GM19238 (cell line): Measurements from ENCODE around the gene MB21D2.

Experiments
- DNase-seq: peaks from one replicate; pipeline ENCODE4 v3.0.0; 2011; ENCODE audit warnings: low spot score; ENCODE audit not compliant: insufficient read length

Gene MB21D2

GRCh38 chr3:192923731-192924130 lies 6.1 kb upstream of the MB21D2 start:
- DNase-seq = no peak

- no peak for DNase-seq
Observed at GRCh38 chr3:192921793-192922192, 4.1 kb upstream of the MB21D2 start.

GRCh38 chr3:192920411-192920810 lies 2.8 kb upstream of the MB21D2 start:
- no peak for DNase-seq

- no peak for DNase-seq
Observed at GRCh38 chr3:192919901-192920300, 2.2 kb upstream of the MB21D2 start.

- DNase-seq = no peak
Observed at GRCh38 chr3:192918275-192918588, 576 bp upstream of the MB21D2 start.

GRCh38 chr3:192917028-192917403 lies 640 bp downstream of the MB21D2 start:
- no peak for DNase-seq

GRCh38 chr3:192916371-192917027 lies 1.2 kb downstream of the MB21D2 start:
- DNase-seq = no peak

GRCh38 chr3:192915722-192916121 lies 1.9 kb downstream of the MB21D2 start:
- no peak for DNase-seq

GRCh38 chr3:192915304-192915703 lies 2.4 kb downstream of the MB21D2 start:
- DNase-seq = no peak

- DNase-seq = no peak
Observed at GRCh38 chr3:192914848-192915247, 2.8 kb downstream of the MB21D2 start.

- no peak for DNase-seq
Observed at GRCh38 chr3:192913540-192913939, 4.1 kb downstream of the MB21D2 start.

GRCh38 chr3:192911293-192911692 lies 6.4 kb downstream of the MB21D2 start:
- DNase-seq = no peak

- DNase-seq = no peak
Observed at GRCh38 chr3:192907784-192908183, 9.9 kb downstream of the MB21D2 start.

- no peak for DNase-seq
Observed at GRCh38 chr3:192906940-192907339, 10.7 kb downstream of the MB21D2 start.

- no peak for DNase-seq
Observed at GRCh38 chr3:192905980-192906678, 11.5 kb downstream of the MB21D2 start.

GRCh38 chr3:192904632-192905289 lies 12.9 kb downstream of the MB21D2 start:
- DNase-seq = no peak

GRCh38 chr3:192902549-192902948 lies 15.1 kb downstream of the MB21D2 start:
- no peak for DNase-seq

- no peak for DNase-seq
Observed at GRCh38 chr3:192901435-192901834, 16.2 kb downstream of the MB21D2 start.

- no peak for DNase-seq
Observed at GRCh38 chr3:192899540-192899982, 18.1 kb downstream of the MB21D2 start.

GRCh38 chr3:192897005-192897404 lies 20.7 kb downstream of the MB21D2 start:
- DNase-seq = no peak

- DNase-seq = no peak
Observed at GRCh38 chr3:192896208-192896607, 21.4 kb downstream of the MB21D2 start.

- DNase-seq = no peak
Observed at GRCh38 chr3:192894676-192895075, 23.0 kb downstream of the MB21D2 start.
